K562 (cell line): ENCODE measurements around the gene KDF1. TPM values are rescaled to one million over a fixed set of nuclear protein-coding genes. Genes with fewer than 3 reads are reported as not detected.

Experiments used
- ATF4 ChIP-seq: fragments of 450-650 bp; formaldehyde crosslinking; IDR thresholded peaks from 2 replicates; pipeline ENCODE4 v1.4.0; 2022; ENCODE audit warnings: mild to moderate bottlenecking, moderate library complexity
- CBFB ChIP-seq: sonication (generic); formaldehyde crosslinking; IDR thresholded peaks from 2 replicates; pipeline ENCODE4 v1.4.0; 2020; ENCODE audit warnings: mild to moderate bottlenecking, missing genetic modification reagents
- CHD7 ChIP-seq: fragments of 200-600 bp; sonication (generic); IDR thresholded peaks from one replicate; pipeline ENCODE4 v1.6.1; 2012; ENCODE audit warnings: mild to moderate bottlenecking, low read depth, low read length, inconsistent platforms
- POLR2A ChIP-seq: fragments of 450-650 bp; conservative IDR thresholded peaks from 2 replicates; pipeline ENCODE4 v1.6.1; 2016
- POLR3G ChIP-seq: IDR thresholded peaks from 2 replicates; pipeline ENCODE4 v1.6.1; 2011; ENCODE audit not compliant: insufficient read length, insufficient replicate concordance; ENCODE audit errors: extremely low read depth
- SRSF9 ChIP-seq: fragments of 200-400 bp; formaldehyde crosslinking; IDR thresholded peaks from 2 replicates; pipeline ENCODE4 v1.6.1; 2017; ENCODE audit warnings: low read depth, low read length, borderline replicate concordance
- TOE1 ChIP-seq, 2 experiments: fragments of 450-650 bp in 1 of 2; sonication (generic) in 1 of 2; formaldehyde crosslinking in 1 of 2; IDR thresholded peaks; 2 replicates each; pipeline versions ENCODE4 v1.7.1 to v1.8.0; 2016 to 2022; ENCODE audit warnings: borderline replicate concordance in 2 of 2, mild to moderate bottlenecking in 2 of 2, antibody characterized with exemption in 1 of 2, inconsistent platforms in 1 of 2, low read depth in 1 of 2, missing genetic modification reagents in 1 of 2, moderate library complexity in 1 of 2
- ZNF518B ChIP-seq: fragments of 250-450 bp; sonication (Bioruptor Pico); IDR thresholded peaks from 2 replicates; pipeline ENCODE4 v1.5.0; 2021; ENCODE audit warnings: mild to moderate bottlenecking, moderate library complexity
- polyA plus RNA-seq, 8 experiments: library from polyadenylated mRNA; depleted of rRNA in 4 of 8; stranded (reverse) in 5 of 8; unstranded in 3 of 8; fragments of >200 nt; fragmentation: Nextera tagmentation in 2 of 8; fragmentation: Illumina TruSeq in 1 of 8; extraction: Ambion mirVana in 2 of 8; extraction: Trizol in 1 of 8; gene quantifications; 2 replicates each; pipeline versions ENCODE4 v1.2.1 to v1.2.3, GENCODE V29; 2011 to 2014; ENCODE audit warnings: inconsistent platforms in 1 of 8, missing spikeins in 1 of 8
- total RNA-seq, 7 experiments: library from RNA; depleted of rRNA in 6 of 7; stranded (reverse); fragments of >200 nt in 6 of 7; fragmentation: Illumina TruSeq in 2 of 7; extraction: Trizol in 2 of 7; gene quantifications; 2 replicates each; pipeline versions ENCODE4 v1.2.1 to v1.2.3, GENCODE V29; 2011 to 2021; ENCODE audit warnings: low replicate concordance in 1 of 7

Gene KDF1
- total and polyA plus RNA-seq, 9 of the 15 experiments (the other 6 are each of a cell fraction or from before 2014, with no cell fraction given) = 0.38 to 1.9 (median 0.83) TPM

- TF ChIP-seq ZNF518B = no peak
- no peak for TF ChIP-seq CHD7
- TF ChIP-seq ATF4 (CRISPR knock-in tag) = no peak
- TF ChIP-seq TOE1 (IDR thresholded peaks at IDR 0.05; ENCODE audit: borderline replicate concordance) = no peak
- no peak for TF ChIP-seq TOE1 (CRISPR knock-in tag; IDR thresholded peaks at IDR 0.05; ENCODE audit: borderline replicate concordance, low read depth)
- TF ChIP-seq SRSF9 = no peak
- TF ChIP-seq CBFB (CRISPR knock-in tag) = no peak
- TF ChIP-seq POLR3G = no peak
- no peak for TF ChIP-seq POLR2A
These were observed at the start of gene KDF1 (continued) for GRCh38 chr1:26959722-26960624.
